Astrocyte of the cerebellum (primary cell): ENCODE data around the gene ZNF664.

ENCODE experiments used
- DNase-seq: peaks from one replicate; pipeline ENCODE4 v3.0.0-alpha.2; 2011; ENCODE audit warnings: low read depth
- H3K4me3 ChIP-seq: 2 replicates; pipeline ENCODE4 v1.5.1; 2011; ENCODE audit warnings: mild to moderate bottlenecking, low read depth, low read length, moderate library complexity
- in situ Hi-C: cut with HindIII; loops from 2 replicates; pipeline ENCODE4 v1.10.0; 2017; ENCODE audit warnings: low sequenced_read_pairs
- TF ChIP-seq, protein P1 (sequence below): IDR thresholded peaks from 2 replicates; pipeline ENCODE4 v1.5.1; 2012; ENCODE audit warnings: low read length, low read depth, moderate library complexity, mild to moderate bottlenecking; ENCODE audit errors: missing control alignments

The ZNF664 gene

DNA sequence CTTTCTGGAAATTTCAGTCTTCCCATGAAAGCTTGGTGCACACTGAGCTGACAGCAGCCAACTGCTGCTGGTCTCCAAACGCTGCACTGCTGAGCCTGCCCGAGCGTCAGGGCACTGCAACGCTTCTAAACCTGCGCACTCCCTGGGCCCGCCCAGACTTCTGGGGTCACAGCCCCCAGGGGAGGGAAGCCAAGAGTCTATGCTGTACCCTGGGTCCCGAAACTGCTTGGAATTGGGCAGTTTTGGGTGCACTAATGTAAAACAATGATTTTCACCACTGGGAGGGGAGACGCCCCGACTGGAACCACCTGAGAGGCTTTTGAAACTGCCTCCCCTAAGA, 32.4 kb upstream of the ZNF664 start:
- TF ChIP-seq, protein P1, sequence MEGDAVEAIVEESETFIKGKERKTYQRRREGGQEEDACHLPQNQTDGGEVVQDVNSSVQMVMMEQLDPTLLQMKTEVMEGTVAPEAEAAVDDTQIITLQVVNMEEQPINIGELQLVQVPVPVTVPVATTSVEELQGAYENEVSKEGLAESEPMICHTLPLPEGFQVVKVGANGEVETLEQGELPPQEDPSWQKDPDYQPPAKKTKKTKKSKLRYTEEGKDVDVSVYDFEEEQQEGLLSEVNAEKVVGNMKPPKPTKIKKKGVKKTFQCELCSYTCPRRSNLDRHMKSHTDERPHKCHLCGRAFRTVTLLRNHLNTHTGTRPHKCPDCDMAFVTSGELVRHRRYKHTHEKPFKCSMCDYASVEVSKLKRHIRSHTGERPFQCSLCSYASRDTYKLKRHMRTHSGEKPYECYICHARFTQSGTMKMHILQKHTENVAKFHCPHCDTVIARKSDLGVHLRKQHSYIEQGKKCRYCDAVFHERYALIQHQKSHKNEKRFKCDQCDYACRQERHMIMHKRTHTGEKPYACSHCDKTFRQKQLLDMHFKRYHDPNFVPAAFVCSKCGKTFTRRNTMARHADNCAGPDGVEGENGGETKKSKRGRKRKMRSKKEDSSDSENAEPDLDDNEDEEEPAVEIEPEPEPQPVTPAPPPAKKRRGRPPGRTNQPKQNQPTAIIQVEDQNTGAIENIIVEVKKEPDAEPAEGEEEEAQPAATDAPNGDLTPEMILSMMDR, result no peak
- no peak for DNase-seq
- H3K4me3 ChIP-seq, result no peak overlapping the region
- in situ Hi-C loops, result no loop called here

DNA sequence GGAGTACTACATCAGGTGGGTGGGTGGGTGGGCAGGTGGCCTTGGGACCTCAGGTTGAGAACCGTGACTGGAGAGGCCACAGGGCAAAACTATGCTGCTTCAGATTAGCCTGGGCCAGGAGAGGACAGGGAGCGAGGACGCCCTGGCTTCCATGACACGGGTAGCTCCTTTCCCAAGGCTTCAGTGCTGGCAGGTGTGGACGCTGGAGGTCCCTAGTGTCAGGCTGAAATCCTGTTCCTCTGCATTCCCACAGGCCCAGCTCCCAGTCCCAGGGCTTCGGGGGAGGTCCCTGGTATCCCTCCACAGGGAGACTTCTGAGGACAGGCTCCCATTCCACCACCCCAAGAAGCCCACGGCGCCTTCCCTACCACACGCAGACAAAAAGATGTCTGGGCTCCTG, 32.0 kb upstream of the ZNF664 start:
- in situ Hi-C loops, result no loop called here
- no peak for DNase-seq
- TF ChIP-seq, protein P1, result no peak
- no peak overlapping the region for H3K4me3 ChIP-seq

DNA sequence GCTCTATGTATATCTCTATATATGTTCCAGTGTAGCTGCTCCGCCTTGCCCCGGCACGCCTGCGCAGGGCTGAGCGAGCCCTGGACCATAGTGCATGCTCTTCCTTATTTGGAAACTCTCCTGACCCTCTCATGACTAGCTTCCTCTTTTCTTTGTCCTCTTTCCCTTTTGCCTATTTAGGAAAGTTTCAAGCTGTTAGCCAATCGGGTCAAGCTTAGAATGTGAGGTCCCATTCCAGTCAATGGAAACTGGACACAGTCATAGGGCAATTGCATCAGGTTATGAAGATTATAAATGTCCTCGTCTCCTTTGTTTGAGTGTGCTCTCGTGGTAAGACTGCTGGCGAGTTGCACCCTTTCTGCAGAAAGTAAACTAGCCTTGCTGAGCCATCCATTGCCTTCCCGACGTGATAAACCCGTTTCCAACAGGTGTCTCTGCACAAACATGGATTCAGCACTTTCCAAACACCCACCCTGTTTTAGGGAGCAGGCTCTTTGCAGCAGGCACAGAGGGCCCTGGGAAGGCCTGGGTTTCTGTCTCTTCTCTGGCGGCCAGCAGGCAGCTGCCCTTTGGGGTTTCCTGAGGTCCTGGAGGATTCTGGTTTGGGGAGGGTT, 31.3 kb upstream of the ZNF664 start:
- in situ Hi-C loops, result no loop called here
- H3K4me3 ChIP-seq, result no peak overlapping the region
- no peak for DNase-seq
- TF ChIP-seq, protein P1, result no peak

DNA sequence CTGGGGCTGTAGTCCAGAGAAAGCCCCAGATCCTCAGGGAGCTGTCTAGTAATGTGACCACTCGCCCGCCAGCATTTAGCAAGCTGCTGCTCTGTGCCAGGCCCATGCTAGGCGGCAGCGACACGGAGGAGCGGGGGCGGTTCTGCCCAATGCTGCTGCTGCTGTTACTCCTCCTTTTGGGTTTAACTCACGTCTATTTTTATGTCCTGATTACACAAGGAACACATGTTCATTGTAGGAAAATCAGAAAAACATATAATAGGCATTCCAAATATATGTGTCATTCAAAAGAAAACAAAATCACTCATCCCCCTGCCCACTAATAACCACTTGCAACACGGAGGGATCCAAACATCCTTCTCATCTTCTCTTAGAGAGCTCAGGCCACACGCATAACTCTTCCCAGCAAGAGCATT, 30.8 kb upstream of the ZNF664 start:
- H3K4me3 ChIP-seq, result no peak overlapping the region
- in situ Hi-C loops, result no loop called here
- DNase-seq, result peak; percentile 53
- TF ChIP-seq, protein P1, result no peak

DNA sequence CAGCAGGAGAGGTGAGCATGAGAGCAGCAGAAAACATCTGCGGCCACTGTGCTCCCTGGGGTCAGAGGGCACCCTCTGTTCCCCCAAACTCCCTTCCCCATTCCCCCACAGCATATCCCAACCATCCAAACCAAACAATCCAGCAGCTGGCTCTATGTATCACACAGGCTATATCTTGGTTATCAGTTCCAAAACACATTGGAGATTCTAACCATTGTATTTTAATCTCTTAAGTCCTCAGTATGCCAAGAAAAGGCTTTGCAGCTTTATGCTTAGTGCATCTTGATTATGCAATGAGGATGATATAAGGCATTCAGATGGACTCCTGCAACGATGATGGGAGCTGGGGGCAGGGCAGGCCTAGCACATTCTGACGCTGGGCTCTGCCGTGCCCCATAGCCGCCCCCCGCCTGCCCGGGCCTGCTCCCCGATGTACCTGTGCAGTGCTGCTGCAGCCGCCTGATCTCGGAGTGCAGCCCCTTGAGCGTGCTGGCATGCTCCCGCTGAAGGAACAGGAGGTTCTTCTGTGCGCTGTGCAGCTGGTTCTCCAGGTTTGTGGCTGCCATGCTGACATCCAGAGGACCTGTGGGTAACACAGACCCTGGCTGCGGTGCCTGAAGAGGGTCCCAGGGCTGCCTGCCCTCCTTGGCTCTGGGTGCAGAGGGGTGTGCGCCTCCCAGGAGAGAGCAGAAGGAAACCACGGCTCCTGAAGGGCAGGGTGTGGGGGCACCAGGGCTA, 29.9 kb upstream of the ZNF664 start:
- H3K4me3 ChIP-seq, result no peak overlapping the region
- in situ Hi-C loops, result no loop called here
- TF ChIP-seq, protein P1, result no peak
- DNase-seq, result no peak

DNA sequence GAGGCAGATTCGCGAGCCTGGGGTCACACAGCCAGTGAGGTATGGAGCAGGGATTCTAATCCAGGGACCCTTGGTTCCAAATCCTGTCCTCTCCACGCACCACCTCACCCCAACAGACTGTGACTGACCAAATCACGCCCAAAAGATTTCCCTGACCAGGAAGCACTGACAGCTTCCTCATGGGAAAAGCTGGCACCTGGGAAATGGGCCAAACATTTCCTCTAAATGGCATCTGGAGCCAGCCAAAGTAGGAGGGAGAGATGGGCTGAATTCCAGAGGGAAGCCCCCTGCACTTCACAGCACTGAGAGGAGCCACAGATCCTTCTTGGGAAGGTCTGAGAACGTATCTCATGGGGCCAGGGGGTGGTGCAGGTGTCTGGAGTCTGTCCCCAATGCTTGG, 29.2 kb upstream of the ZNF664 start:
- TF ChIP-seq, protein P1, result no peak
- DNase-seq, result no peak
- H3K4me3 ChIP-seq, result no peak overlapping the region
- in situ Hi-C loops, result no loop called here

DNA sequence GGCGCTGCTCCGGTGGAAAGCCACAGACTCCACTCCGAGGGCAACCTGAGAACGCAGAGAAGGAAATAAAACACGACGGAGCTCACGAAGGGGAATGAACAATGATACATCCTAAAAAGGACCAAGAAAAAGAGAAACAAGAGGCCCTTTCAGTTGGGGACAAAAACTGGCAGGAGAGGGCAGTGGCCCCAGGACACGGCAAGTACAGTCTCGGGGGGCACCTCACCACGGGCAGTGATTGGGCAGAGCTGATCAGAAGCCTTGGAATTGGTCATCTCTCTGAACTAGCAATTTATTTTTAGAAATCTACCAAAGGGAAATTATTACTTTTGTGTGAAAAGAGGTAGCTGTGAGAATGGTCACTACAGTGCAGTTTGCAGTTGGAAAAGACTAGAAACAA, 28.3 kb upstream of the ZNF664 start:
- DNase-seq, result no peak
- TF ChIP-seq, protein P1, result no peak
- H3K4me3 ChIP-seq, result no peak overlapping the region
- in situ Hi-C loops, result no loop called here
